ENCODE measurements around the gene MCM9.
"Not testable (repeated sequence)": the region's sequence is repeated elsewhere in the genome, so short reads cannot be mapped to it uniquely, and the experiment has no call there.

The MCM9 gene

DNA sequence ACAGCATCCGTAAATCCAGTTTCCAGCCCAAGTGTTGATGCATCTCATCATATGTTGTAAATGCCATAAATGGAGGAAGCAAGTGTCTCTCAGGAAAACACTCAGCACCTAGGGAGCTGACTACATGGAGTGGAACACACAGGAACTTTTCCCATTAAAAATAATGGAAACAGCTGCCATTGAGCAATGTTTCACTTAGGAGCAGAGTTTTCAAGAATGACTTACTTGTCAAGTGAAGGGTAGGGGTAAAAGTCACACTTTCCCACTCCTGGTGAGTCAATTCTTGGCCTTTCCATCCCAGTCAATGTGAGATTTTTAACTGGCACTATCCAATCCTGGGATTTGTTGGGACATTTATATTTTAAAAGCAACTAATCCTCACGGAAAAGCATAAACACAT lies 160.4 kb downstream of the MCM9 start:
- no peaks in the 10 kb centered on the region for H3K36me3 ChIP-seq (ENCODE audit: insufficient read depth, low read length)
- no peak overlapping the region for H2AFZ ChIP-seq (ENCODE audit: low read depth, low read length)
- no peaks in the 10 kb centered on the region for H3K9me3 ChIP-seq (ENCODE audit: low read length)
- no peaks in the 10 kb centered on the region for H3K4me1 ChIP-seq (ENCODE audit: insufficient read depth, low read length)
- H3K27me3 ChIP-seq (ENCODE audit: insufficient read depth, low read length), result no peaks in the 10 kb centered on the region
- no peak overlapping the region for H3K4me3 ChIP-seq (ENCODE audit: low read length)

DNA sequence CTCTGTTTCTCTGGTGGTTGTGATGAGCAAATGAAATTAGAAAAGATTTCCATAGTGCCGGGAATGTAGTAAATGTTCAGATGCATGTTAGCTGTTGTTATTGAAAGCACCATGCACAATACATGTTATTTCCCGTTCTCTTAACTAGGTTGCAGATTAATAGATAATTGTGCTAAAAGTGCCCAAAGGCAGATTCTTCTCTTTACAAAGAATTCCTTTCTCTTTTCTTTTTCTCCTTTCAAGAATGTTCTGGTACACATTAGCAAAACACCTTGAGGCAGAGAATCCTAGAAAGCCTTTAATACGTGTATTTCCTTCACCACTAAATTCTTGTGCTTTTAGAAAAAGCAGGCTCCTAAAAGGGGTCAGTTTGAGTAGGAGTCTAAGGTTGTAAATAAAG lies 162.1 kb downstream of the MCM9 start:
- Histone ChIP-seq H3K9me3 (ENCODE audit: low read length) (no peaks in the 10 kb centered on the region), H3K36me3 (ENCODE audit: insufficient read depth, low read length) (no peaks in the 10 kb centered on the region), H3K4me1 (ENCODE audit: insufficient read depth, low read length) (no peaks in the 10 kb centered on the region), H3K27me3 (ENCODE audit: insufficient read depth, low read length) (no peaks in the 10 kb centered on the region), H3K4me3 (ENCODE audit: low read length) (no peak overlapping the region), H2AFZ (ENCODE audit: low read depth, low read length) (no peak overlapping the region)

DNA sequence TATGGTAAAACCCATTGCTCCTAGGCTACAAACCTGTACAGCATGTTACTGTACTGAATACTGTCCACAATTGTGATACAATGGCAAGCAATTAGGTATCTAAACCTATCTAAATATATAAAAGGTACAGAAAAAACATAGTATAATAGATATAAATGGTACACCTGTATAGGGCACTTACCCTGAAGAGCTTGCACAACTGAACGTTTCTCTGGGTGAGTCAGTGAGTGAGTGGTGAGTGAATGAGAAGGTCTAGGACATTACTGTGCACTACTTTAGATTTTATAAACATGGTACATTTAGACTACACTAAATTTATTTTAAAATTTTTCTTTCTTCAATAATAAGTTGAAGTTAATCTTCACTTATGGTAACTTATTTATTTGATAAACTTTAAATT lies 163.7 kb downstream of the MCM9 start:
- no peaks in the 10 kb centered on the region for H3K27me3 ChIP-seq (ENCODE audit: insufficient read depth, low read length)
- H3K36me3 ChIP-seq (ENCODE audit: insufficient read depth, low read length), result no peaks in the 10 kb centered on the region
- no peak overlapping the region for H3K4me3 ChIP-seq (ENCODE audit: low read length)
- no peak overlapping the region for H2AFZ ChIP-seq (ENCODE audit: low read depth, low read length)
- no peaks in the 10 kb centered on the region for H3K4me1 ChIP-seq (ENCODE audit: insufficient read depth, low read length)
- no peaks in the 10 kb centered on the region for H3K9me3 ChIP-seq (ENCODE audit: low read length)

DNA sequence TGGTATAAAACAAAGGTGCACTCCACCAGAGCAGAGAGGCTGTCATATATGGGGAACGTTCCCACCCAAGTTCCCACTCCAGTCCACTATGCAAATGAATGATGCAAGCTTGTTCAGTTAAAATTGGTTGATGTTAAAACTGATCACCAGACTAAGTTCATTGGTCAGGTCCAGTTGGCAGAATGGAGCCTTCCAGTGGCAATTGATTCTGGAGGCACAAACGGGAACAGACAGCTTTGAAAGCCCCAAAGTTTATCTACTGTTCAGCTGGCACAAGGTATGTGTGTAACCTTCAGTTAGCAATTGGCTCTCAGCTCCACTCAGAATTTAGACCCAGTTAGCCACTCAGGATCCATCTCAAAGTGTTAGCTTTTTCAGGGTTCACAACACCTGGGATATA lies 164.1 kb downstream of the MCM9 start:
- no peaks in the 10 kb centered on the region for H3K36me3 ChIP-seq (ENCODE audit: insufficient read depth, low read length)
- H3K4me1 ChIP-seq (ENCODE audit: insufficient read depth, low read length), result no peaks in the 10 kb centered on the region
- H2AFZ ChIP-seq (ENCODE audit: low read depth, low read length), result no peak overlapping the region
- H3K27me3 ChIP-seq (ENCODE audit: insufficient read depth, low read length), result no peaks in the 10 kb centered on the region
- no peak overlapping the region for H3K4me3 ChIP-seq (ENCODE audit: low read length)
- H3K9me3 ChIP-seq (ENCODE audit: low read length), result no peaks in the 10 kb centered on the region

DNA sequence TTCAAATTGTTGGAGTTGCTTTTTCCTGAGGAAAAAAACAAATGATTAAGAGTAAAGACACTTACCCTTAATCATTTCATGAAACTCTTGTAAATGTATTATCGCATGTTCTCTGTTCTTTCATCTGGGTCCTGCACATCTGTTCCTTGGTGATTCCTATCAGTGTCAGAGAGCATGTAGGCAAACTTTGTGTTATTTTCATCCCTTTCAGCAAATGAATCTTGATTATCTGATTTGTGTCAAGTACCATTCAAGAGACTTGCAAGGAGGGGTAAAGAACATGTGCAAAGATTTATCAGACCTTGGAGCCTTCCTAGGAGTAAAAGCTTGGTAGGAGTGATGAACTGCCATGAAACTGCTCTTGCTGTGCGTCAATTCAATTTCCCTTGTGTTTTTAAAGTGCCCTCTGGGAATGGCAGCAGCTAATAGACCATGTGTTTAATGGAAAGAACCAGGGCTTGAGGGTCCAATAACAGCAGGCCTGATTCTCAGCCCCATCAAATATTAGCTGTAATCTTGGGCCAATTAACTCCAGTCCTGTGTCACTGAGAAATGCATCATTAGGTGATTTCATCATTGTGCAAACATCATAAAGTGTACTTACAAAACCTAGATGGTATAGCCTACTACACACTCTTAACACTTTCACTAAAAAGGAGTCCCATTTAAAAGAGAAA lies 164.7 kb downstream of the MCM9 start:
- Histone ChIP-seq H3K9me3 (ENCODE audit: low read length) (no peaks in the 10 kb centered on the region), H3K4me1 (ENCODE audit: insufficient read depth, low read length) (no peaks in the 10 kb centered on the region), H3K27me3 (ENCODE audit: insufficient read depth, low read length) (no peaks in the 10 kb centered on the region), H2AFZ (ENCODE audit: low read depth, low read length) (no peak overlapping the region), H3K36me3 (ENCODE audit: insufficient read depth, low read length) (no peaks in the 10 kb centered on the region), H3K4me3 (ENCODE audit: low read length) (no peak overlapping the region)

DNA sequence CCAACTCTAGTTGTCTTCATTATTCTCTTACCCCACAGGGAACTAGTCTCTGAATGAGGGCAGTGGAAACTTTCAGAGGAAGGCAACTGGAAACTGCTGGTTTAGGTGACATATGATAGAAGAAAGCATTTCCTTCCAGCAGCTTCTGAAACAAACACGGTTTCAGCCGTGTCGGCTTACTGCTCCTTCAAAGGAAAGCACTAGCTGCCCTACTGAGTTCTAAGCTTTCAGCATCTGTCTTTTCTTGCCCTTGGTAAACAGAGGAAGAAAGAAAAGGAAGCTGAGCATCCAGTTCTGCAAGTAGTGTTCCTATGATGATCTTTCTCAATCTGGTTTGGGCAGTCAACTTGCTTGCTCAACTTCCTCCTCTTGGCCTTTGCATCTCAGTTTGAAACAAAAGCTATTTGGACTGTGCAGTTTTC lies 166.0 kb downstream of the MCM9 start:
- Histone ChIP-seq H3K4me3 (ENCODE audit: low read length) (no peak overlapping the region), H3K36me3 (ENCODE audit: insufficient read depth, low read length) (no peaks in the 10 kb centered on the region)

DNA sequence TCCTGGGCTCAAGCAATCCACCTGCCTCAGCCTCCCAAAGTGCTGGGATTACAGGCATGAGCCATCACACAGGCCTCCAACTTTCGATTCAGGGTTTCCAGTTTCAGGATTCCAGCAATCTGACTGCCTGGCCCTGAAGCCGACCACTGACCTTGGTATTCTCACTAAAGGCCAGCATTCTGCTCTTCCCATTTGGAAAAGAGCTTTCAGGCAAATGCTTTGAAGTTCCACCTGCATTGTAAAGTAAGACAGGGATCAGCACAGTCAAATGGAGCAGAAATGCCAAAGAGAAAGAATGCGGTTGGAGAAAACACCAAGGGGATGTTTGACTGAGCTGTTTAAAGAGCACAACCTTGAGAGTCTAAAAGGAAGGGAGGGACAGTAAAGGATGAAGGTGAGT lies 166.5 kb downstream of the MCM9 start:
- H3K4me3 ChIP-seq (ENCODE audit: low read length), result no peak overlapping the region
- H3K27me3 ChIP-seq (ENCODE audit: insufficient read depth, low read length), result no peaks in the 10 kb centered on the region
- no peaks in the 10 kb centered on the region for H3K36me3 ChIP-seq (ENCODE audit: insufficient read depth, low read length)
- H2AFZ ChIP-seq (ENCODE audit: low read depth, low read length), result no peak overlapping the region
- no peaks in the 10 kb centered on the region for H3K4me1 ChIP-seq (ENCODE audit: insufficient read depth, low read length)
- no peaks in the 10 kb centered on the region for H3K9me3 ChIP-seq (ENCODE audit: low read length)

More for the DNA sequence above, 166.0 kb downstream of the MCM9 start:
- H2AFZ ChIP-seq (ENCODE audit: low read depth, low read length), result no peak overlapping the region
- H3K27me3 ChIP-seq (ENCODE audit: insufficient read depth, low read length), result no peaks in the 10 kb centered on the region
- H3K9me3 ChIP-seq (ENCODE audit: low read length), result no peaks in the 10 kb centered on the region
- no peaks in the 10 kb centered on the region for H3K4me1 ChIP-seq (ENCODE audit: insufficient read depth, low read length)

DNA sequence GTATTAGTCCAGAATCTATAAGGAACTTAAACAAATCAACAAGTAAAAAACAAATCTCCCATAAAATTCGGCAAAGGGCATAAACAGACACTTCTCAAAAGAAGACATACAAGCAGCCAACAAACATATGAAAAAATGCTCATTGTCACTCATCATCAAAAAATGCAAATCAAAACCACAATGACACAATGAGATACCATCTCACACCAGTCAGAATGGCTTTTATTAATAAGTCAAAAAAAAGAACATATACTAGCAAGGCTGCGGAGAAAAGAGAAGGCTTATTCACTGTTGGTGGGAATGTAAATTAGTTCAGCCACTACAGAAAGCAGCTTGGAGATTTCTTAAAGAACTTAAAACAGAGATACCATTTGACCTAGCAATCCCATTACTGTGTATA lies 169.6 kb downstream of the MCM9 start:
- not testable (repeated sequence) for H3K27me3 ChIP-seq (ENCODE audit: insufficient read depth, low read length); H3K9me3 ChIP-seq (ENCODE audit: low read length); H3K4me1 ChIP-seq (ENCODE audit: insufficient read depth, low read length); H3K4me3 ChIP-seq (ENCODE audit: low read length); H2AFZ ChIP-seq (ENCODE audit: low read depth, low read length); H3K36me3 ChIP-seq (ENCODE audit: insufficient read depth, low read length)

DNA sequence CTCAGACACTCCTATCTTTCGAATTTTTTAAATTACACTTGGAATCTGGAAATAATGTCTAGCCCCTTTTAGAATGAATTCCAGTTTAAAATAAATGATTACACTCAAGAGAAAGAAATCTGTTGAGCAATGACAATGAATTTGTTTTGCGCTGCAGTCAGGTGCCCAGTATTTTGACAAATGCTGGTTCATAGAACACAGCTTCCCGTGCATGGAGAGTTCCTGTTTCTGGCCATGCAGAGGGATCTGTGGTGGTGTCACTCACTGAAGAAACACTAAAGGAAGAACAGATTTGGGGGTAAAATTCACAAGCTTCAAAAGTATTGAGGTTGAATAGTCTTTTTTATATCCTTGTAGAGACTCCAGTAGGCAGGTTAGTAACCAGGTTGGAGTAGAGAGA lies 170.2 kb downstream of the MCM9 start:
- Histone ChIP-seq H3K4me1 (ENCODE audit: insufficient read depth, low read length) (peaks cover 3% of the 10 kb centered on the region), H3K36me3 (ENCODE audit: insufficient read depth, low read length) (no peaks in the 10 kb centered on the region), H3K4me3 (ENCODE audit: low read length) (no peak overlapping the region), H3K9me3 (ENCODE audit: low read length) (no peaks in the 10 kb centered on the region), H2AFZ (ENCODE audit: low read depth, low read length) (no peak overlapping the region), H3K27me3 (ENCODE audit: insufficient read depth, low read length) (no peaks in the 10 kb centered on the region)

Measured in neuron (in vitro differentiated cells).